HEK293T (cell line): Measurements from ENCODE around the gene PCNX2.
A peak's percentile ranks its signal among the peaks of the same experiment; 100 is the strongest.

Source experiments
- CTCF ChIA-PET: fragments of 350-600 bp; formaldehyde crosslinking; extraction: SDS; loops from one replicate; lab custom pipeline; 2021; ENCODE audit warnings: antibody characterized with exemption, inconsistent platforms; lab: Yijun Ruan, JAX
- POLR2A ChIA-PET: fragments of 350-600 bp; formaldehyde crosslinking; extraction: SDS; loops from one replicate; lab custom pipeline; 2020; ENCODE audit warnings: antibody characterized with exemption, inconsistent platforms; lab: Yijun Ruan, JAX
- DNase-seq: peaks from one replicate; pipeline ENCODE4 v3.0.0; 2012; ENCODE audit warnings: mixed read lengths; ENCODE audit errors: extremely low spot score
- ARNT ChIP-seq: fragments of 450-650 bp; IDR thresholded peaks from 2 replicates; pipeline ENCODE4 v1.6.1; 2017; ENCODE audit warnings: mild to moderate bottlenecking
- BHLHE40 ChIP-seq: fragments of 450-650 bp; IDR thresholded peaks from 2 replicates; pipeline ENCODE4 v1.6.1; 2016; ENCODE audit warnings: mild to moderate bottlenecking, moderate library complexity, borderline replicate concordance
- CTBP1 ChIP-seq: fragments of 450-650 bp; IDR thresholded peaks from 2 replicates; pipeline ENCODE4 v1.6.1; 2016; ENCODE audit warnings: borderline replicate concordance
- FOXA1 ChIP-seq: fragments of 450-650 bp; IDR thresholded peaks from 2 replicates; pipeline ENCODE4 v1.6.1; 2016; ENCODE audit warnings: mild to moderate bottlenecking
- FOXK2 ChIP-seq: fragments of 450-650 bp; IDR thresholded peaks from 2 replicates; pipeline ENCODE4 v1.6.1; 2016; ENCODE audit warnings: mild to moderate bottlenecking
- HDGF ChIP-seq: fragments of 450-650 bp; IDR thresholded peaks from 2 replicates; pipeline ENCODE4 v1.6.1; 2017; ENCODE audit warnings: antibody characterized with exemption, borderline replicate concordance
- L3MBTL2 ChIP-seq: fragments of 450-650 bp; conservative IDR thresholded peaks from 2 replicates; pipeline ENCODE4 v1.6.1; 2016; ENCODE audit warnings: mild to moderate bottlenecking
- LEF1 ChIP-seq: fragments of 450-650 bp; IDR thresholded peaks from 2 replicates; pipeline ENCODE4 v1.6.1; 2017; ENCODE audit warnings: mild to moderate bottlenecking, borderline replicate concordance
- NFRKB ChIP-seq: fragments of 450-650 bp; IDR thresholded peaks from 2 replicates; pipeline ENCODE4 v1.6.1; 2016; ENCODE audit warnings: mild to moderate bottlenecking, moderate library complexity
- PKNOX1 ChIP-seq: fragments of 450-650 bp; IDR thresholded peaks from 2 replicates; pipeline ENCODE4 v1.6.1; 2016
- SP1 ChIP-seq: fragments of 450-650 bp; IDR thresholded peaks from 2 replicates; pipeline ENCODE4 v1.6.1; 2017
- SUZ12 ChIP-seq: fragments of 450-650 bp; IDR thresholded peaks from 2 replicates; pipeline ENCODE4 v1.6.1; 2016; ENCODE audit warnings: mild to moderate bottlenecking
- TARDBP ChIP-seq: fragments of 450-650 bp; IDR thresholded peaks from 2 replicates; pipeline ENCODE4 v1.6.1; 2016
- ZNF384 ChIP-seq: fragments of 450-650 bp; IDR thresholded peaks from 2 replicates; pipeline ENCODE4 v1.6.1; 2016

The PCNX2 gene

GRCh38 chr1:233328142-233328921, 32.8 kb upstream of the PCNX2 start:
- TF ChIP-seq L3MBTL2 (peak; percentile 84), HDGF (no peak), BHLHE40 (no peak), ARNT (peak; percentile 16; the same call in 1 of the 2 replicates), LEF1 (0 out of 2 replicates have a peak, but pooled peaks have one; percentile 8), FOXA1 (no peak), SUZ12 (no peak), SP1 (no peak), CTBP1 (no peak)
- ChIA-PET CTCF (interaction anchor here (1.7 kb wide), 1 partner anchor 23 kb away, joined by 3 read pairs; no protein-coding TSS in a partner anchor), POLR2A (interaction anchor here (0.8 to 2.1 kb wide), 4 partner anchors 12 to 285 kb away, joined by 3 to 8 read pairs (median 4); partner anchors contain the start of gene KCNK1)
- peak; percentile 27 for DNase-seq

GRCh38 chr1:233327651-233328141, 32.2 kb upstream of the PCNX2 start, which contains the start of gene MAP3K21:
Gene MAP3K21 (plus strand): TSS chr1:233327724. CDS start chr1:233328029, 305 bp downstream.
- CTCF ChIA-PET = interaction anchor here (1.7 kb wide), 1 partner anchor 23 kb away, joined by 3 read pairs; no protein-coding TSS in a partner anchor
- DNase-seq = no peak
- POLR2A ChIA-PET = interaction anchor here (0.8 to 2.1 kb wide), 4 partner anchors 12 to 286 kb away, joined by 3 to 8 read pairs (median 4); partner anchors contain the start of gene KCNK1
- TF ChIP-seq ZNF384 = no peak
- peak; percentile 88; the same call in 1 of the 2 replicates for TF ChIP-seq LEF1

GRCh38 chr1:233326811-233327650, 31.5 kb upstream of the PCNX2 start:
- peak; percentile 89 for DNase-seq
- TF ChIP-seq PKNOX1 (peak; percentile 88), CTBP1 (peak; percentile 65; the same call in 1 of the 2 replicates), BHLHE40 (no peak)
- ChIA-PET CTCF (interaction anchor here (1.7 kb wide), 1 partner anchor 22 kb away, joined by 3 read pairs; no protein-coding TSS in a partner anchor), POLR2A (interaction anchor here (1.3 kb wide), 1 partner anchor 287 kb away, joined by 3 read pairs; the partner anchor contains the start of gene KCNK1)

GRCh38 chr1:233326319-233326718, 30.8 kb upstream of the PCNX2 start:
- no peak for DNase-seq
- no peak for TF ChIP-seq ZNF384
- TF ChIP-seq LEF1 = no peak
- TF ChIP-seq ARNT = no peak
- TF ChIP-seq TARDBP = no peak
- no peak for TF ChIP-seq CTBP1
- no peak for TF ChIP-seq FOXA1
- no peak for TF ChIP-seq PKNOX1
- no peak for TF ChIP-seq NFRKB
- ChIA-PET POLR2A (no interaction called here), CTCF (no interaction called here)

GRCh38 chr1:233323718-233324117, 28.2 kb upstream of the PCNX2 start:
- CTCF ChIA-PET = no interaction called here
- TF ChIP-seq NFRKB = no peak
- POLR2A ChIA-PET = no interaction called here
- no peak for DNase-seq

GRCh38 chr1:233320023-233320422, 24.5 kb upstream of the PCNX2 start:
- ChIA-PET CTCF (no interaction called here), POLR2A (no interaction called here)
- TF ChIP-seq SUZ12 = no peak
- no peak for TF ChIP-seq PKNOX1
- TF ChIP-seq BHLHE40 = no peak
- no peak for TF ChIP-seq ZNF384
- no peak for TF ChIP-seq L3MBTL2
- no peak for TF ChIP-seq LEF1
- no peak for TF ChIP-seq FOXK2
- DNase-seq = no peak
